ENCODE data around the gene CLDN12.

The CLDN12 gene

GRCh38 chr7:90403174-90404113, at the start of gene CLDN12:
CLDN12 (plus strand) TSS chr7:90403461; CDS start chr7:90412677, 9,216 bp downstream.
- peak; percentile 63 for DNase-seq

- DNase-seq: no peak
Measured at GRCh38 chr7:90383422-90383821, 19.8 kb upstream of the CLDN12 start.

- DNase-seq: no peak
Measured at GRCh38 chr7:90383861-90384260, 19.4 kb upstream of the CLDN12 start.

GRCh38 chr7:90384433-90384832, 18.8 kb upstream of the CLDN12 start:
- no peak for DNase-seq

GRCh38 chr7:90387470-90388240, 15.6 kb upstream of the CLDN12 start:
- no peak for DNase-seq

- DNase-seq: no peak
Measured at GRCh38 chr7:90390926-90391325, 12.3 kb upstream of the CLDN12 start.

- no peak for DNase-seq
Measured at GRCh38 chr7:90391488-90391887, 11.8 kb upstream of the CLDN12 start.

GRCh38 chr7:90396420-90396819, 6.8 kb upstream of the CLDN12 start:
- no peak for DNase-seq

GRCh38 chr7:90401989-90402388, 1.3 kb upstream of the CLDN12 start:
- no peak for DNase-seq

- DNase-seq: no peak
Measured at GRCh38 chr7:90402785-90403173, 482 bp upstream of the CLDN12 start.

- no peak for DNase-seq
Measured at GRCh38 chr7:90404777-90405176, 1.5 kb downstream of the CLDN12 start.

GRCh38 chr7:90407484-90407821, 4.2 kb downstream of the CLDN12 start:
- DNase-seq: no peak

- DNase-seq: no peak
Measured at GRCh38 chr7:90408142-90408541, 4.9 kb downstream of the CLDN12 start.

GRCh38 chr7:90409667-90410066, 6.4 kb downstream of the CLDN12 start:
- no peak for DNase-seq

- DNase-seq: no peak
Measured at GRCh38 chr7:90411510-90411909, 8.2 kb downstream of the CLDN12 start.

- DNase-seq: no peak
Measured at GRCh38 chr7:90412458-90413184, 9.4 kb downstream of the CLDN12 start.

- DNase-seq: no peak
Measured at GRCh38 chr7:90413185-90413528, 9.9 kb downstream of the CLDN12 start.

GRCh38 chr7:90421651-90422050, 18.4 kb downstream of the CLDN12 start:
- no peak for DNase-seq

- DNase-seq: no peak
Measured at GRCh38 chr7:90424720-90425119, 21.5 kb downstream of the CLDN12 start.

- no peak for DNase-seq
Measured at GRCh38 chr7:90425376-90425775, 22.1 kb downstream of the CLDN12 start.

GRCh38 chr7:90430614-90431460, 27.6 kb downstream of the CLDN12 start:
- no peak for DNase-seq

GRCh38 chr7:90432752-90433151, 29.5 kb downstream of the CLDN12 start:
- no peak for DNase-seq

- DNase-seq: no peak
Measured at GRCh38 chr7:90433221-90433620, 30.0 kb downstream of the CLDN12 start.

Data from activated gamma-delta T cell treated with Interleukin-2 at 50 U/mL for 16 hours (primary cell).